Stimulated activated CD8-positive, alpha-beta memory T cell treated with anti-CD3 and anti-CD28 coated beads, Interleukin-15, amount 100 ng/mL, for 48 hours (primary cell): ENCODE results near the gene LUZP1.

Experiments
- DNase-seq, 2 donors: peaks; one replicate each; pipeline ENCODE4 v3.0.0-alpha.2; 2020; ENCODE audit warnings: low read depth in 2 of 2

Gene LUZP1

GRCh38 chr1:23116921-23117699 is 51.5 kb downstream of the LUZP1 start:
- no peak for DNase-seq

GRCh38 chr1:23116216-23116836 is 52.3 kb downstream of the LUZP1 start:
- no peak for DNase-seq

GRCh38 chr1:23114424-23115079 is 54.1 kb downstream of the LUZP1 start:
- DNase-seq = no peak

- no peak for DNase-seq
Observed at GRCh38 chr1:23111600-23112535, 56.8 kb downstream of the LUZP1 start.

- no peak for DNase-seq
Observed at GRCh38 chr1:23110391-23110790, 58.3 kb downstream of the LUZP1 start.

GRCh38 chr1:23108918-23109533 is 59.6 kb downstream of the LUZP1 start:
- no peak for DNase-seq

- DNase-seq = no peak
Observed at GRCh38 chr1:23103001-23103889, 65.4 kb downstream of the LUZP1 start.

GRCh38 chr1:23102289-23102688 is 66.4 kb downstream of the LUZP1 start:
- no peak for DNase-seq

GRCh38 chr1:23101887-23102286 is 66.8 kb downstream of the LUZP1 start:
- no peak for DNase-seq

- DNase-seq = no peak
Observed at GRCh38 chr1:23101101-23101827, 67.4 kb downstream of the LUZP1 start.

- no peak for DNase-seq
Observed at GRCh38 chr1:23100074-23100748, 68.4 kb downstream of the LUZP1 start.

GRCh38 chr1:23099171-23099536 is 69.5 kb downstream of the LUZP1 start:
- DNase-seq = no peak

GRCh38 chr1:23098463-23099170 is 70.0 kb downstream of the LUZP1 start:
- DNase-seq = no peak

GRCh38 chr1:23097316-23097715 is 71.3 kb downstream of the LUZP1 start:
- no peak for DNase-seq

GRCh38 chr1:23092447-23092846 is 76.2 kb downstream of the LUZP1 start:
- DNase-seq = no peak

GRCh38 chr1:23091545-23091944 is 77.1 kb downstream of the LUZP1 start:
- no peak for DNase-seq

GRCh38 chr1:23090056-23090455 is 78.6 kb downstream of the LUZP1 start:
- no peak for DNase-seq

GRCh38 chr1:23088027-23088426 is 80.6 kb downstream of the LUZP1 start:
- DNase-seq = no peak

- DNase-seq = no peak
Observed at GRCh38 chr1:23085696-23086095, 83.0 kb downstream of the LUZP1 start.
